Gastrocnemius medialis (tissue), 4 donors: ENCODE results near the gene DRICH1.
"Not testable (repeated sequence)": the region's sequence is repeated elsewhere in the genome, so short reads cannot be mapped to it uniquely, and the experiment has no call there.

Experiments
- POLR2A ChIP-seq, 2 donors: fragments of 450-650 bp; IDR thresholded peaks; one replicate each; pipeline ENCODE4 v1.6.1; 2017; ENCODE audit warnings: antibody characterized with exemption in 2 of 2, mild to moderate bottlenecking in 2 of 2, moderate library complexity in 2 of 2
- TF ChIP-seq, protein P1 (sequence below), 5 experiments: fragments of 450-650 bp in 3 of 5; fragments of 200-600 bp in 2 of 5; sonication (generic) in 2 of 5; IDR thresholded peaks in 4 of 5; conservative IDR thresholded peaks in 1 of 5; 1 replicate in 4 of 5; 2 replicates in 1 of 5; pipeline ENCODE4 v1.5.1; 2016 to 2019; ENCODE audit warnings: antibody characterized with exemption in 5 of 5, mild to moderate bottlenecking in 3 of 5, moderate library complexity in 3 of 5

DNA sequence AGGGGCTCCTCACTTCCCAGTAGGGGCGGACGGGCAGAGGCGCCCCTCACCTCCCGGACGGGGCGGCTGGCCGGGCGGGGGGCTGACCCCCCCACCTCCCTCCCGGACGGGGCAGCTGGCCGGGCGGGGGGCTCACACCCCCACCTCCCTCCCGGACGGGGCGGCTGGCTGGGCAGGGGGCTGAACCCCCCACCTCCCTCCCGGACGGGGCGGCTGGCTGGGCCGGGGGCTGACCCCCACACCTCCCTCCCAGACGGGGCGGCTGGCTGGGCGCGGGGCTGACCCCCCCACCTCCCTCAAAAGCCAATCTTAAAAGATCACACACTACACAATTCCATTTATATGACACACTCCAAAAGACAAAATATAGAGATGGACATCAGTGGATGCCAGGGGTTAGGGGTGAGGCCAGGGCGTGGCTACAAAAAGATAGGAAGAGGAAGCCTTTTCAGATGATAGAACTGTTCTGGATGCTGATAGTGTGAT, 71.1 kb downstream of the DRICH1 start:
- TF ChIP-seq, protein P1, sequence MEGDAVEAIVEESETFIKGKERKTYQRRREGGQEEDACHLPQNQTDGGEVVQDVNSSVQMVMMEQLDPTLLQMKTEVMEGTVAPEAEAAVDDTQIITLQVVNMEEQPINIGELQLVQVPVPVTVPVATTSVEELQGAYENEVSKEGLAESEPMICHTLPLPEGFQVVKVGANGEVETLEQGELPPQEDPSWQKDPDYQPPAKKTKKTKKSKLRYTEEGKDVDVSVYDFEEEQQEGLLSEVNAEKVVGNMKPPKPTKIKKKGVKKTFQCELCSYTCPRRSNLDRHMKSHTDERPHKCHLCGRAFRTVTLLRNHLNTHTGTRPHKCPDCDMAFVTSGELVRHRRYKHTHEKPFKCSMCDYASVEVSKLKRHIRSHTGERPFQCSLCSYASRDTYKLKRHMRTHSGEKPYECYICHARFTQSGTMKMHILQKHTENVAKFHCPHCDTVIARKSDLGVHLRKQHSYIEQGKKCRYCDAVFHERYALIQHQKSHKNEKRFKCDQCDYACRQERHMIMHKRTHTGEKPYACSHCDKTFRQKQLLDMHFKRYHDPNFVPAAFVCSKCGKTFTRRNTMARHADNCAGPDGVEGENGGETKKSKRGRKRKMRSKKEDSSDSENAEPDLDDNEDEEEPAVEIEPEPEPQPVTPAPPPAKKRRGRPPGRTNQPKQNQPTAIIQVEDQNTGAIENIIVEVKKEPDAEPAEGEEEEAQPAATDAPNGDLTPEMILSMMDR (IDR thresholded peaks at IDR 0.05 in 4 of 5, conservative IDR thresholded peaks at IDR 0.05 in 1 of 5): not testable (repeated sequence)
- not testable (repeated sequence) for TF ChIP-seq POLR2A (IDR thresholded peaks at IDR 0.05)
